HFF-Myc (cell line): ENCODE data around the gene RNASE8.

Experiments
- DNase-seq: peaks from one replicate; pipeline ENCODE4 v3.0.0-alpha.2; 2011; ENCODE audit warnings: low read depth; ENCODE audit errors: extremely low read depth
- H3K4me3 ChIP-seq: replicated peaks from 2 replicates; pipeline ENCODE4 v1.5.1; 2011; ENCODE audit warnings: low read depth, mild to moderate bottlenecking, control low read depth, low read length
- CTCF ChIP-seq: IDR thresholded peaks from 2 replicates; pipeline ENCODE4 v1.5.1; 2012; ENCODE audit warnings: mild to moderate bottlenecking, low read depth, low read length, control low read depth; ENCODE audit errors: missing control alignments

The RNASE8 gene

GRCh38 chr14:21088687-21089086, 31.1 kb downstream of the RNASE8 start:
- no peak for DNase-seq
- H3K4me3 ChIP-seq: no peak overlapping the region
- TF ChIP-seq CTCF: no peak

GRCh38 chr14:21089271-21089670, 31.6 kb downstream of the RNASE8 start:
- TF ChIP-seq CTCF: no peak
- H3K4me3 ChIP-seq: no peak overlapping the region

GRCh38 chr14:21089877-21090193, 32.2 kb downstream of the RNASE8 start:
- DNase-seq: no peak
- no peak overlapping the region for H3K4me3 ChIP-seq
- no peak for TF ChIP-seq CTCF

More at GRCh38 chr14:21089271-21089670, 31.6 kb downstream of the RNASE8 start:
- no peak for DNase-seq

- no peak overlapping the region for H3K4me3 ChIP-seq
- TF ChIP-seq CTCF: peak; percentile 58
- DNase-seq: no peak
Measured at GRCh38 chr14:21090194-21090939, 32.7 kb downstream of the RNASE8 start.

GRCh38 chr14:21090940-21091663, 33.5 kb downstream of the RNASE8 start:
- TF ChIP-seq CTCF: no peak

GRCh38 chr14:21091821-21092272, 34.2 kb downstream of the RNASE8 start:
- no peak for DNase-seq
- TF ChIP-seq CTCF: no peak
- H3K4me3 ChIP-seq: no peak overlapping the region

More at GRCh38 chr14:21090940-21091663, 33.5 kb downstream of the RNASE8 start:
- no peak overlapping the region for H3K4me3 ChIP-seq
- no peak for DNase-seq
